HG02840 (cell line): Measurements from ENCODE around the gene MAPK8IP2.

Experiments
- ATAC-seq: cut with Tn5 transposase; IDR thresholded peaks from one replicate; pipeline ENCODE4 v1.9.1; 2021; ENCODE audit warnings: mild to moderate bottlenecking, moderate library complexity, moderate number of reproducible peaks; ENCODE audit not compliant: unreplicated experiment, low FRiP score

Gene MAPK8IP2

DNA sequence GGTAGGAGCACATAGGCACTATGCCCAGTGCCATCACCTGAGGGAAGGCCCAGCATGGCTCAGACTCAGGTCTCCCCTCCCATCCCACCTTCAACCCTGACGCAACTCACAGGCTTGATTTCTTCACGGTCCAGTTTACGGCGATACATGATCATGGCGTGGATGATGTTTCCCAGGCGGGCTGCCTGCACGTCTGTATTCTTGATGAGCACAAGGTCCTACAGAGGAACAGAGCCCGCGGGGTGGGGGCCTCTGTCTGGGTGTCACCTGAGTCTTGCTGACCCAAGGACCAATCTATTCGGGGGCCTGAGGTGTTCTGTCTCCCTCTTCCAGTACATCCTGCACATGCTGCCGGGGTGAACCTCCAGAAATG lies 26.2 kb upstream of the MAPK8IP2 start:
- no peak for ATAC-seq

DNA sequence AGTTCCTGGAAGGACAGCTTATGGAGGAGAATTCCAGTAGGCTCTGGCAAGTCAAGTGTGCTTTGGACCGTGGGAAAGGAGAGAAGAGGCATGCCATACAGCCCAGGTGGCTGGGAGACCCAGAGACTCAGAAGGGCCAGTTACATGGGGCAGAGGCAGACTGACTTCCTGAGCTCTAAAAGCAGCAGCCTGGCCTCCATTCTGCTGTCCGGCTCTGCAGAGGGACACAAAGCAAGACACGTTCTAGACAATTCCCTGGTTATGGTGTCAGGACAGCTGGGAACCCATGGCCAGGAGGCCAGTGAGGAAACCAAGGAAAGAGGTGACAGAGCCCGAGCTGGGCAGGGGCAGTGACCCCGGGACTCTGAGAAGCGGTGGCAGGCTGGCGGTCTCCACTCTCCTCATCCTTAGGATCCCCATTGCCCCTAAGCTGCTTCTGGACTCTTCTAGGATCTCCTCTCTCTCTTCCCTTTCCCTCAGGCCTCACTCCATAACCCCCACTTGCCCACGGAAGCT lies 25.1 kb upstream of the MAPK8IP2 start:
- ATAC-seq, result no peak

DNA sequence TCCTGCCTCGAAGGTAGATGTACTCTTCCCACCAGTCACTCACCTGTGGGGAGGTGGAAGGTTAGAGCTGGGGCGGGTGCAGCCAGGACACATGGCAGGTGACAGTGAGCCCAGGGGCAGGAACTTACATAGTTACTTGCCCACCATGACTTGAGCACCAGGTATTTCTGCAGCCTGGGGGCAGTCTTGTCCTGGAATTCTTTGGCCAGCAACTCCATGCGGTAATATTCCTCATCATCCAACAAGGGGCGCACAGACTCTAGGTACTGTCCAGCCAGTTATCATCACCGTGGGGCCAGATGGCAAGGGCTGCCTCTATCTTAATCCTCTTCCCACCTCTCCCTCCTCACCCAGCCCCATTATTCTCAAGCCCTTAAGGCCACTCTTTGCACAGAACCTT lies 24.5 kb upstream of the MAPK8IP2 start:
- no peak for ATAC-seq

DNA sequence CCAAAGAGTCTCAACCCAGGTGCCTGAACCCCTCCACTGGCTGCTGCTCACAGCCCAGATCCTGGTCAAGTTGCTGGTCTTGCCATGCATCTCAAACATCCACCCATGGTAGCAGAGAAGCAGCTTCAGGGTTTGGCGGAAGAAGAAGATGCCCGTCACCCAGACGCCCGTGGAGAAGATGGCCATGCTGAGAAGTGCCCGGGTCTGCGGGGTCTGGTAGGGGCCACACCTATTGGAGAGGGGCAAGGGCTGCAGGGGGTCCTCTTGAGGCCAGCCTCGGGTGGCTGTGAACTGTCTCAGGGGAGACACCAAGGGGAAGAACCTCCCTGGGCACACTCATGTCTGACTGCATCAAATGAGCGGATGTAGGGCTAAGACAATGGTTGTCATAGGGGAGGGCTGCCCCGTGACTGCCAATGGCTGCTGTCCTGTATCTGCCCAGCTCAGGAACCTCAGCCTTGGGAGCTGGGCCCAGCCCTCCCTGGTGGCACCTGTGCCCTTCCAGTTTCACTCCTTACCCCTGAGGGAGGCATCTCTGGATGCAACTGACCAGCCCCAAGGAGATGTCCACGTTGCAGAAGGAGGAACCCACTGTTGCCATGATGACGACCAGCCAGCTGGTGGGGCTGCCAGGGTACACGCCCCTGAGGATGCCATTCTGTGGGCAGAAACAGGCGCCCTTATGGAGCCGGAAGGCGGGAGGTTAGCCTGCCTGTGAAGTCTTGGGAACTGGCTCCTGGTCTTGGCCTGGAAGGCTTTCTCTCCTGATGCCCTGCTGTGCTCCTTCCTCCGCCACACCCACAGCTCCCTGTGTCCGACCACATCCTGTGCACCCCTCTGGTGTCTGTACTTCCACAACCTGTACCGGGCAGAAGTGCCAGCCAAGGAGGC lies 23.5 kb upstream of the MAPK8IP2 start:
- ATAC-seq, result no peak

DNA sequence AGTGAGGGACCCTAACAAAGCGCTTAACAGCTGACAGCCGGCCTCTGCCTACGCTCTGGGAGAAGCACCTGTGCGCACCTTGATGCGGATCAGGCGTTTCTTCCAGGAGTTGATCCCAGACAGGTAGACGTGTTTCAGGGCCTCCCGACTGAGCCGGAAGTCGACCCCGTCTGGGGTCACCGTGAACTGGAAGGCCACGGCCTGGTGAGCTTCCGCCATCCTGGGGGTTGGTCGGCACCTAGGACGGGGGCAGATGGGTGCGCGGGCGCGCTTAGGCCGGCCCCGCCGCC lies 23.0 kb upstream of the MAPK8IP2 start:
- no peak for ATAC-seq

DNA sequence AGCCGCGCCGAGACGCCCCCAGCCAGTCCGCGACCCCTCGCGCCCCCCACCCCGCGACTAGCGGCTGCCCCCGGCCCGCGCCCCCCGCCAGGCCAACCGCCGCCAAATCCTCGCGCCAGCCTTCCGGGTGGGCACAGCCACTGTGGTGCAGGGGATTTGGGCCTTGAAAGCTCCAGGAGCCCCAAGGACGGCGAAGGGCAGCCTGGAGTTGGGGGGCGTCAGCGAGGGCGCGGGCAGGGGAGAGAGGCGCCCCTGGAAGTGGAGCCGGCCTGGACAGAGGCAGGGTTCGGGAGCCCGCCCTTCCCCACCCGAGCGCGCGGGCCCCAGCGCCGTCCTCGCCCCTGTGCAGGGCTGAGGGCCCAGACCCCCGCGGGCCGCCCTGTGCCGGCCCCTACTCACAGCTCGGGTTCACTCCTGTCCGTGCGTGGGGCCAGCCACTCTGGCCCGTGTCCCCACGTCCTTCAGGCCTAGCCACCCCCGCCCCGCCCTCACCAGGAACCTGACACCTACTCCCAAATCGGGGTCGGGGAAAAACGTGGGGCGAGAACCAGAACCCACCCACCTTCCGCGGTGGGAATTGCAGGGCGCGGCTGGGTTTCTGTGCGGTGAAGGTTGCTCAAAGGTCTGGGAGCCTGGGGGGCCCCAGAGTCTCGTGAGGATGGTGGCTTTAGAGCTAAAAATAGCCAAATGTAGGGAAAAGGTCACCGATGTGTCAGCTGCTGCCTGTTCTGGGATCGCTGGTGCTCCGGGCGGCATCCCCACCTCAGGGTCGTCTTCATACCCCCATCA lies 22.4 kb upstream of the MAPK8IP2 start, which contains the start of gene CPT1B:
Gene CPT1B (minus strand): TSS at position 441 of the 789 bp plus-strand sequence. CDS start 512 bp downstream, outside the sequence.
- ATAC-seq, result no peak

DNA sequence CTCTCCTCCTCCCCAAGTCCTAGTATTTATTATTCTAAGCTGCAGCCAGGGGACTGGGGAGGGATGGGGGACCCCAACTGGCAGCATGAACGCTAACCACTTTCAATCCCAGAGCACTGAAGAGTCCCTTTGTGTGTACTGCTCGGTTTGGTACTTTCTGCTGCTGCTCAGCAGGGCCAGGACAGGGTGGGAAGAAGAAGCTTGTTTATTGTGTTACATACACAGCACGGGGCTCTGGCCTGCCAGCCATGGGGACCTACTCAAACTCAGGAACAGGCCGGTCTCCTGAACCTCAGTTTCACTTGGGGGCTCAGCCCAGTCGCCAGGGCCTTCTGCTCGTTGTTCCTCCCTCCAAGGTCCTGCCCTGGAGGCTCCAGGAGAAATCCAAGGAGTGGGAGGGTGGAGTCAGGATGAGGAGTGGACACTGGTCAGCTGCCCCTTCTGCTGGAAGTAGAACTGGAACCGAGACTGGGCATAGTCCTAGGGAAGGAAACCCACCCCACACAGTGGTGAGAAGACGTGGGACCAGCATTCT lies 21.8 kb upstream of the MAPK8IP2 start:
- ATAC-seq, result no peak

DNA sequence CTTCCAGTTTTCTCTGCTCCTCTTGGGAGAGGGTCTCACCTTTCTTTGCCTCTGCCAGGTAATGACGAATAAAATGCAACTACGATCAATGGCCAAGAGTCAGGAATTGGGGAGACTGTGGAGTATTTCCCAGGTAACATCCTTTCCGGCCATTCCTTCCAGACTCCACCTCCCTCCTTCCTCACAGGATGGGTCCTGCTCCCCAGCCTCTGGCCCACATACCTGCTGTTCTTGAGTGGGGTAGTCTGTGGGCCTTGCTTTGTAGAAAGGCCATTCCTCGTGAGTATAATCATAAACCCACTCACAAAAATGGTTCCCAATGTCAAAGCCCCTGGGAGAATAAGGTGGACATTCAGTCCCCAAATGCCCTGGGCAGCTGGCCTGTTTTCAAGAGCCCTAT lies 20.8 kb upstream of the MAPK8IP2 start:
- ATAC-seq, result no peak

DNA sequence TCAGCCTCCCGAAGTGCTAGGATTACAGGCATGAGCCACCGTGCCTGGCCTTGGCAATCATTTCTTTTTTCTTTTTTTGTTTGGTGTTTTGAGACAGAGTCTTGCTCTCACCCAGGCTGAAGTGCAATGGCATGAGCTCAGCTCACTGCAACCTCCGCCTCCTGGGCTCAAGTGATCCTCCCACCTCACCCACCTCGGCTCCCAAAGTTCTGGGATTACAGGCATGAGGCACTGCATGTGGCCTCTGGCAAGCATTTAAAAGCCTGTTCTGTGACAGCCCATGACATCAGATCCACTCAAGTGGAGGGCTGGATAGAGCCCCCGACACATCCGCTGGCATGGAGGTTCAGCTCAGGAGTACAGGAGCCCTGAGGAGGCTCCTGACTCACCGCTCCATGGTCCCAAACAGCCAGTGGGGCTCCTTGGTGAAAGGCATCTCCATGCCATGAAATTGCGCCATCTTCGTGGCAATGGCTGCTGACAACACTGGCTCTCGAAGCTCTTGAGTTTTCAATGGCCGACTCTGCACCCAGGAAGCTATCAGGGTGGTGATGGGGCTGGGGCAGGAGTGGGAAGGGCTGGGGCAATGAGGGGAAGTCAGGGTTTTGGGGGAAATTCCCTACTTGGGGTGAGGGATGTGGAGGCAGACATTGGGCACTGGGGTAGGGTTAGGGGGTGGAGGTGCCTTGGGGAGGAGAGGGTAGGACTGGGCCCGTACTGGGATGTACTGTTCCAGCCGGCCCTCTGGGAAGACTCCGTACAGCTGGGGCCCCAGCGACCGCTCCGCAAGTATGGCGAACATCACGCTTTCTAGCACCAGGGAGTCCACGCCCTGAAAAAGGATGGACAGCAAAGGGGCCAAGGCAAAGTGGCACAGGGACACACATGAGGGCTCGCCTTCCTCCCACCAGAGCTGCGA lies 19.3 kb upstream of the MAPK8IP2 start:
- ATAC-seq, result no peak

DNA sequence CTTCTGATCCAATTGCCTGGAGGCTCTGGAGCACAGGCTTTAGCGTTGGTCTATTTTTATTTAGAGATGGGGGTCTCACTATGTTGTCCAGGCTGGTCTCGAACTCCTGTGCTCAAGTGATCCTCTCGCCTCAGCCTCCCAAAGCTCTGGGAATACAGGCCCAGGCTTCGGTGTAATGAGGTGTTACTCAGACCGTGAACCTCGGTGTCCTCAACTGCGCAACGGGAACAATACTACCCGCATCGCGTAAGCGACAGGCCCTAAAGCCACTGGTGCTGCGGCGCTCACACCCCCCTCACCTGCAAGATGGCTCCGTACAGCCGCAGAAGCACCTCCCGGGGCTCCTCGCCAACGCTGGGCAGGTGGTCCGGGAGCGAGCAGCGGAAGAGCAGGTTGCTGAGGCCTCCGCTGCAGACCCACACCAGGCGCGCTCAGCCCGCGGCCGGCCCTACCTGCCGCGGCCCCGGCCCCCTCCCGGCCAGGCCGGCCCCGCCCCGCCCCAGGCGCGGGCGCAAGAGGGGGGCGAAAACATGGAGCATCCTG lies 18.6 kb upstream of the MAPK8IP2 start:
- ATAC-seq, result no peak

DNA sequence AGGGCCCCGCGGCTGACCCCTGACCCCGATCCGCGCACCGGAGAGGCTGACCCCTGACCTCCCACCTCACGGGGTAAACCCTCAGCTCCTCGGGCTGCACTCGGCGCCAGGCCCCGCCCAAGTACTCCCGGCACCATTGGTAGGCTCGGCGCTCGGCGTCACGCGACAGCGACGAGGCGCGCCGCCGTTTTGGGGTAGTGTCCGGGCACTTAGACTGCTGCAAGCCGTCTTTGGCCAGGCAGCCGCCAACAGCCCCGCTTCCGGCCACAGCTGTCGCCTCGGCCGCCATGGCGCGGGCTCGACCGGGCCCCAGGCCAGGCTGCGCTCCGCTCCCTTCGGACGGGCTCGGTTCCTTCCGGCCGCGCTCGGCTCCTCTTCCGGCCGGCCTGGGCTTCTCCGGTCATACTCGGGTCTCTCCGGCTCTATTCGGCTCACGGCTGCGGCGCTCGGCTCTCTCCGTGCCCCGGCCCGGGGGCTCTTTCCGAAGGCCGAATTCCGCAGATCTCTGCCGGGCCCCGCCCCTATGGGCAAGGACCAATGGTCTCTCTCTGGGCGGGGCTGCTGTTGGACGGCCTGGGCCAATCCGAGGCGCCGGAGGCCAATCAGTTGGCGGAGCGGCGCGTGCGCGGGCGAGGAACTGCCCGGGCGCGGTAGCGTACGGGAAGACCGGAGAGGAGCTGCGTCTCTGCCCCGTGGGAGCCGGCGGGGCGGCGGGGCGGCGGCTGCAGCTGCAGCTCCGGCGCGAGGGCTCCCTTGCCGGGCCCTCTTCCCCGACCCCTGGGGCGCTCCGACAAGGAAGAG lies 17.9 kb upstream of the MAPK8IP2 start, which contains the start of gene CHKB:
Gene CHKB (minus strand): TSS at position 357 of the 801 bp plus-strand sequence. CDS start 68 bp downstream, at position 289.
- ATAC-seq, result peak; percentile 91

DNA sequence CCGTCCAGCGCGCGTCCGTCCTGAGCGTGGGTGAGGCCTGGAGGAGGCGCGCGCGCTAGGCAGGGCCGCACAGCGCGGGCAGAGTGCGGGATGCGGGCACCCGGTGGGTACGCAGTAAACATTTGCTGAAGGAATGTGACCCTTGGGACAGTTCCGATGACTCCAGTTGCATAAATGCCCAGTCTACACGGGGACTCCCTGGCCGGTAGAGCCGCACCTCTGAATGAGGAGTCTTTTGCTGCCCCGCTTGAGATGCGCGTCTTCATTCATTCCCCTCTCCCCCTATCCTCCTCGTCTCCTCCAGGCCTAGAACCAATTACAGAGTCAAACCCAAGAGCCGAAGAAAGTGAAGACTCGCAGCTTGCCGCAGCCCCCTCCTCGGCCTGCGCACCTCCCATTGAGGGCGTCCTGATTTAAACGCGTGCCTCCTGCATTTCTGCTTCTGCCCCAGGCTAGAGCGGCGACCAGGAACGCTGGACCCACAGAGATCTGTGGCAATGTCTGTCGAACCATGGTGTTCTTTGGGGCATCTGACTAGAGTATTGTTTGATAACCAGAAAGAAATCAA lies 17.2 kb upstream of the MAPK8IP2 start:
- ATAC-seq, result peak; percentile 8

DNA sequence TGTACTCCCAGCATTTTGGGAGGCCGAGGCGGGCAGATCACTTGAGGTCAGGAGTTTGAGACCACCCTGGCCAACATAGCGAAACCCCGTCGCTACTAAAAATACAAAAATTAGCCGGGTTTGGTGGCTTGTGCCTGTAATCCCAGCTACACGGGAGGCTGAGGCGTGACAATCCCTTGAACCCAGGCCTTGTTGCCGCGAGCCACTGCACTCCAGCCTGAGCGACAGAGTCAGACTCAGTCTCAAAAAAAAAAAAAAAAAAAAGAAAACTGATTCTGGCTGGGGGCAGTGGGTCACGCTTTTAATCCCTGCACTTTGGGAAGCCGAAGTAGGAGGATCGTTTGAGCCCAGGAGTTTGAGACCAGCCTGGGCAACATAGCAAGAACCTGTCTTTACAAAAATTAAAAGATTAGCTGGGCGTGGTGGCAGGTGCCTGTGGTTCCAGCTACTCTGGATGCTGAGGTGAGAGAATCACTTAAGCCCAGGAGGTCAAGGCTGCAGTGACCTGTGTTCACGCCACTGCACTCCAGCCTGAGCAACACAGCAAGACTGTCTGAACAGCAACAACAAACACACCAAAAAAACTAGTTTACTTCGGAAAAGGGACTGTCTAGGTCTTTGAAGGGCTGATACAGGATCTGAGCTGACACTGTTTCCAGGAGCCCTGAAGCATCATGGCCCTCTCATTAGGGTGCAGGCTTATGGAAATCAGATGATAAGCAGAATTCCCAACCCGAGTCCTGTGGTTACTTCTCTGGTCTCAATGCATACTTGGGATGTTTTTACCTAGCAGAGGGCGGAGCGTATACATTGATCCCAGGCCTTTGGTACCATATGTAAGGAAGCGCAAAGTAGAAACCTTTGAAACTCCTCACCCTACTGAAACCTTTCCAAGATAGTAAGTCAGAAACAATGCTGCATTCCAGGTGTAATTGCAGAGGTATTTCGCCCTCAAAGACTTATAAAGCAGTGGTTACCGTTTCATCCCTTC lies 16.2 kb upstream of the MAPK8IP2 start:
- ATAC-seq, result no peak

DNA sequence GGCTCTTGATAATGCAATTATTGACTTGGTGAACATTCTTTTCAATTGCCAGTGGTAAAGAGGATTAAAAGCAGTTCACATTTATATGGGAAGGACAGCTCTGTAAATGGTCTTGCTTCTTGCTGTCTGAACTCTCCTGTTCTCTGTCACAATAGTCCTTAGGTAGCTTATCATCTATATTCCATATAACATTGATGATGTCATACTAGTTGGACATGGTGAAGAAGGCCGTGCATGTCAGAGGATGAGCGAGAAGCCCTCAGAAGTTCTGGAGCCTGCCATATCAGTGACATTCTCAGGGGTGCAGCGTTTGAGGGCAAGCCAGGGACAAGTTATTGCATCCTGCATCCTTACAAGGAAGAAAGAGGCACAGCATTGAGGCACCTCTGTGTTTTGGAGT lies 15.4 kb upstream of the MAPK8IP2 start:
- no peak for ATAC-seq

DNA sequence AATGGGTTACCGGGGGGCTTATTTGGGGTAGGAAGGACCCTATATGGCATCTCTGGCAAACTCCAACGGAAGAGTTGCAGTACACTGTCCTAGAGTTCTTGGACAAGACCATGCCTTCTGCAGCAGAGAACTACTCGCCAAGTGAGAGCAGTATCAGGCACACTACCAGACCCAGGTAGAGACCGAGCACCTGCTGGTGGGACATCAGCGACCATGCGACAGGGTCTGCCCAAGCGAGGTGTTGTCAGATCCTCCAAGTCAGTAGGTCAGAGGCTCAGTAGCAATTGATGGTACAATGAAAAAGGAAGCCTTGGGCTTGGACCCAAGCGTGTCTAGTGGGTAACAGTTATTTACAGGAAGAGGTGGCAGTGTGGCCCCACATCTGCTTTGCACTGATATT lies 14.8 kb upstream of the MAPK8IP2 start:
- ATAC-seq, result no peak

DNA sequence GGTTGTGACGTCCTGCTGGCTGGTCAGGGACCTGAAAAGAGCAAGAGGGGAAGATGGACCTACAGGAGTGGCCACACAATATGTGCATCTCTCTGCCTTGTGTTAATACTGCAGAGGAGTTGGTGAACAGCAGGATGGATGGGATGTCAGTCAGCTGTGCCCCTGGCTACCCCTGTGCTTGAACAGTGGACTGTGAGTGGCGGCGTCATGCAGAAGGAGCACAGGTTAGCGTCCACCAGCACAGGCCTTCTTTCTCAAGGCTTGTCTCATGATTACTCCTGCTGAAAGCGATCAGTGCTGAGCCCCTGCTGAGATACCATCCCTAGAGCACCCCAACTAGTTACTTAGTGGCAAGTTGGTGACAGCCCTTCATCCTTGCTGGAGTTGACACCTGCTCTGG lies 14.2 kb upstream of the MAPK8IP2 start:
- ATAC-seq, result no peak

DNA sequence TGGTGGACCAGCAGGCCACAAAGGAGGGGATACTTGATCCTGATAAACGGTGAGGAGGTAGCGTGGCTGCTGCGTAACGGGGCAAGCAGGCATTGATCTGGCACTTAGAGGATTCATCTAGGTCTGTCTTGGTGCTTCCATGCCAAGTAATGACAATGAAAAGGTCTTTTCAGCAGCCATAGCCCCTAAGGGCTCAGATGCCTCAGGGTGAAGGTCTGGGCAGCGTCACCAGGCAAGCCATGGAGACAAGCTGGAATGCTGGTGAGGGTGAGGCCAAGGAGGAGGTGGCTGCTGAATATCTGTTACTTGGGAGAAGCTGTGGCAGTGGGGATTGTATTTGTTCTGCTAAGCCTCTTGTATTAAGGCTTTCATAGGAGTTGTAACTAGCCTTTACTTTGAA lies 13.2 kb upstream of the MAPK8IP2 start:
- no peak for ATAC-seq

DNA sequence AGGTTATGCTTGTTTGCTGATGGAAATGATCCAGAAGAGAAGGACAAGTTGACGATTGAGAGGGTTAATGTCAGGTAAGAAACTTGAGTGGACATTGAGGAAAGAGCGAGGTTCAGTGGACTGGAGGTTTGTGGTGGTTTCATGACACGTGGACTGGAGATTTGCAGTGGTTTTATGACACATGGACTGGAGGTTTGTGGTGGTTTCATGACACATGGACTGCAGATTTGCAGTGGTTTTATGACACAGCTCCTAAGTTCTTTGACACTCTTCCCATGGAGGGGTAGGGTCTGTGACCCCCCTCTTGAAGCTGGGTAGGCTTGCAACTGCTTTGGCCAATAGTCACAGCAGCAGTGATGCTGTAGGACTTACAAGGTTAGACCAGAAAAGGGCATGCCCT lies 5.4 kb upstream of the MAPK8IP2 start:
- no peak for ATAC-seq
